HFFc6 (cell line): Measurements from ENCODE around the gene COL23A1. TPM values are rescaled to one million over a fixed set of nuclear protein-coding genes. Genes with fewer than 3 reads are reported as not detected.
"Not testable (repeated sequence)": the region's sequence is repeated elsewhere in the genome, so short reads cannot be mapped to it uniquely, and the experiment has no call there.

Experiments used
- DNase-seq: peaks from one replicate; pipeline ENCODE4 v3.0.0-alpha.2; 2018
- H3K27ac Mint-ChIP-seq: 2 replicates; pipeline ENCODE4 v1.8.0; 2020; ENCODE audit warnings: mild to moderate bottlenecking, mixed read lengths
- H3K27me3 Mint-ChIP-seq: 2 replicates; pipeline ENCODE4 v1.8.0; 2021; ENCODE audit warnings: mild to moderate bottlenecking, moderate library complexity, mixed read lengths; ENCODE audit not compliant: insufficient read depth
- H3K36me3 Mint-ChIP-seq: 2 replicates; pipeline ENCODE4 v1.8.0; 2021; ENCODE audit warnings: low read depth, mixed read lengths
- H3K4me1 Mint-ChIP-seq: 2 replicates; pipeline ENCODE4 v1.8.0; 2020; ENCODE audit warnings: low read depth, mixed read lengths
- H3K4me3 Mint-ChIP-seq: 2 replicates; pipeline ENCODE4 v1.8.0; 2020; ENCODE audit warnings: mild to moderate bottlenecking, moderate library complexity, mixed read lengths
- H3K9me3 Mint-ChIP-seq: 2 replicates; pipeline ENCODE4 v1.8.0; 2020; ENCODE audit warnings: mild to moderate bottlenecking, mixed read lengths
- total RNA-seq, 6 experiments: library from RNA; stranded (reverse); fragmentation: NEBNext Ultra II Directional; extraction: Animal tissue kit (Norgen Biotek cat#: 25700); gene quantifications; 2 replicates in 1 of 6; 3 replicates in 5 of 6; pipeline ENCODE4 v1.2.3, GENCODE V29; 2021
- TF ChIP-seq, protein P1 (sequence below): fragments of 200-600 bp; sonication (generic); IDR thresholded peaks from 2 replicates; pipeline ENCODE4 v1.5.0; 2021; ENCODE audit warnings: antibody characterized with exemption, mild to moderate bottlenecking

COL23A1 gene
- total RNA-seq, 6 experiments from 2014 or later = not detected

DNA sequence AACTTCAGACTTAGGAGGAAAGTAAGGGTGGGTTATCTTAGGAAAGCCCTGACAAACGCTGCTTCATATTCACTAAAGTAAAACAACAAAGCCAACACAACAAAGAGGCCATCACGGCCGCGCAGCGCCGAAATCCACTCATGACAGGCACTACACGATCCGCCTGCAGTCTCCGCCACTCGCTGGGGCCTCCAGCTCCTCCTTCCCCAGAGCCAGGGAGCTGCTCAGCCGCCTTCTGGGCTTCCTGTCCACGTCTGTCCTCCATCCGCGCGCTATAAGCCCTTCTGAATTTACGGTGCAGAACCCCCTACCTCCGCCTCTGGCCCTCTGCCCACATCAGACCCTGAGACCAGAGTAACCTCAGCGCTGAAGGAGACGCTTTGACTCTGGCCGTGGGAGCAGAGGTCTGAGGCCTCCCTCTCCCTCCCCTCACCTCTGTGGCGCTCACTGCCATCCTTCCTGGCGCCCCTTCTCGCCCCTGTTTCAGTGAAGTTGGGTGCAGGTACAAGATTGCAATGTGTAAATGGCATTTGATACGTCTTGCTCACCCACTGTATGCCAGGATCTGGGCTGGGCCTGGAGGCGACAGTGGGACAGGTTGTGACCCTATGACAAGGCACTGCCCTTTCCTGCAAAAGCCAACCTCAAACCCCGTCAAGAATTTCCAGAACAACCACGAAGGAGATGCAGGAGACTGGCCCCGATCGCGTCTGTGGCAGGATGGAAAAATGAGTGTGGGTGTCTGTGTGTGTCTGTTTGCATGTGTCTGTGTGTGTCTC lies 282.7 kb downstream of the COL23A1 start:
- DNase-seq = no peak
- Mint-ChIP-seq H3K9me3 (peaks cover 50% of the 10 kb centered on the region), H3K27ac (no peak overlapping the region), H3K36me3 (0 out of 2 replicates have a peak, but pooled peaks cover 4% of the 10 kb centered on the region), H3K27me3 (peaks cover 2% of the 10 kb centered on the region), H3K4me1 (no peaks in the 10 kb centered on the region), H3K4me3 (no peak overlapping the region)
- TF ChIP-seq, protein P1, sequence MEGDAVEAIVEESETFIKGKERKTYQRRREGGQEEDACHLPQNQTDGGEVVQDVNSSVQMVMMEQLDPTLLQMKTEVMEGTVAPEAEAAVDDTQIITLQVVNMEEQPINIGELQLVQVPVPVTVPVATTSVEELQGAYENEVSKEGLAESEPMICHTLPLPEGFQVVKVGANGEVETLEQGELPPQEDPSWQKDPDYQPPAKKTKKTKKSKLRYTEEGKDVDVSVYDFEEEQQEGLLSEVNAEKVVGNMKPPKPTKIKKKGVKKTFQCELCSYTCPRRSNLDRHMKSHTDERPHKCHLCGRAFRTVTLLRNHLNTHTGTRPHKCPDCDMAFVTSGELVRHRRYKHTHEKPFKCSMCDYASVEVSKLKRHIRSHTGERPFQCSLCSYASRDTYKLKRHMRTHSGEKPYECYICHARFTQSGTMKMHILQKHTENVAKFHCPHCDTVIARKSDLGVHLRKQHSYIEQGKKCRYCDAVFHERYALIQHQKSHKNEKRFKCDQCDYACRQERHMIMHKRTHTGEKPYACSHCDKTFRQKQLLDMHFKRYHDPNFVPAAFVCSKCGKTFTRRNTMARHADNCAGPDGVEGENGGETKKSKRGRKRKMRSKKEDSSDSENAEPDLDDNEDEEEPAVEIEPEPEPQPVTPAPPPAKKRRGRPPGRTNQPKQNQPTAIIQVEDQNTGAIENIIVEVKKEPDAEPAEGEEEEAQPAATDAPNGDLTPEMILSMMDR = no peak

DNA sequence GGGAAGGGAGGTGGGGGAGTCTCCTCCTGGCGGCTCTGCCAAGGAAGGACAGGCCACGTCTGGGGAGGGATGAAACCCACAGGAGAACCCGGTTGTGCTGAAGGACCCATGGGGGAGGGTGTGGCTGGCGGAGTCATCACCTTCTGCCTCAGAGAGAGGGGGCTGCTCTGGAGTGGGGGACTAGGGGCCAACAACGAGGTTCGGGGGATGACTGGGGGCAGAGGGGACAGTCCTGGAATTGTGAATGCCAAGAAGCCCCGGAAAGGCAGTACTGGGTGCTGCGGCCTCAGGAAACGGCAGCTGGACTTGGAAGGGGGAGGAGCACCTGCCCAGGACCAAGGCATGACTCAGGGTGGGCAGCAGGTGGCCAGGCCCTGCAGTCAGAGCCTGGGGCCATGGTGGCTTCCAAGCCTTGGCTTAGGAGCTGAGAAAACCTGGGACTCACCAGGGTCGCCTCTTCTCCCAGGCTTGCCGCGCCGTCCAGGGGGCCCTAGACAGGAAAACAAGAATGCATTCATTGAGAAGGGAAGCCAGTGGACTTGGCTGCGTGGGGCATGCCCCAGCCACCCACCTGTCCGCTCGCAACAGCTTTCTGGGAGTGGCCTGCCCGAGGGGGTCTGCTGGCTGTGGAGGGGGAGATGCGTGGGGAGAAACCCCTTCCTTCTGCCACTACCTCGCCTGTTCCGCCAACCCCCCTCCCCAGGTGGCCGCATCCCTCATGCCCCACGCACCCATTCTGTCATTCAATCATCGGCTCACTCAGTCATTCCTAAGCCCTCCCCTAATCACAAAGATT lies 283.6 kb downstream of the COL23A1 start:
- TF ChIP-seq, protein P1 = no peak
- Mint-ChIP-seq H3K9me3 (peaks cover 51% of the 10 kb centered on the region), H3K4me3 (no peak overlapping the region), H3K27me3 (peaks cover 2% of the 10 kb centered on the region), H3K27ac (no peak overlapping the region), H3K36me3 (0 out of 2 replicates have a peak, but pooled peaks cover 4% of the 10 kb centered on the region), H3K4me1 (no peaks in the 10 kb centered on the region)
- DNase-seq = no peak

DNA sequence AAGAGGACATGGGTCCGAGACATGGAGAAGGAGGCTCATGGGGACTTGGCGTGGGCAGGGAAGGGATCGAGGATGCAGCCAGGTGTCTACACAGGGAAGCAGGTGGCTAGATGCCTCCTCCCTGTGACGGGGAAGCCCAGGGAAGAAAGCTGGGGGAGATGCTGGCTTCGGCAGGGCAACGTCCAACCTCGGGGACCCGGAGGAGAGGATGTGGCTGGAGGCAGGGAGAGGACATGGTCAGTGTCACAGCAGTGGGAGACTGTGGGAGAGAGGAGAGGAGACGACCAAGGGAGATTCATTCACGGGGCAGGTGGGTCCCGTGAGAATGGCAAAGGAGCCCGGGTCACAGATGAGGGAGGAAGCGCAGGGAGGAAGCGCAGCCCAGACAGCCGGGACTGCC lies 284.4 kb downstream of the COL23A1 start:
- peaks cover 8% of the 10 kb centered on the region for H3K36me3 Mint-ChIP-seq
- no peak overlapping the region for H3K27ac Mint-ChIP-seq
- peaks cover 2% of the 10 kb centered on the region for H3K27me3 Mint-ChIP-seq
- H3K9me3 Mint-ChIP-seq = peaks cover 48% of the 10 kb centered on the region
- H3K4me3 Mint-ChIP-seq = no peak overlapping the region
- no peak for DNase-seq
- TF ChIP-seq, protein P1 = no peak
- no peaks in the 10 kb centered on the region for H3K4me1 Mint-ChIP-seq

DNA sequence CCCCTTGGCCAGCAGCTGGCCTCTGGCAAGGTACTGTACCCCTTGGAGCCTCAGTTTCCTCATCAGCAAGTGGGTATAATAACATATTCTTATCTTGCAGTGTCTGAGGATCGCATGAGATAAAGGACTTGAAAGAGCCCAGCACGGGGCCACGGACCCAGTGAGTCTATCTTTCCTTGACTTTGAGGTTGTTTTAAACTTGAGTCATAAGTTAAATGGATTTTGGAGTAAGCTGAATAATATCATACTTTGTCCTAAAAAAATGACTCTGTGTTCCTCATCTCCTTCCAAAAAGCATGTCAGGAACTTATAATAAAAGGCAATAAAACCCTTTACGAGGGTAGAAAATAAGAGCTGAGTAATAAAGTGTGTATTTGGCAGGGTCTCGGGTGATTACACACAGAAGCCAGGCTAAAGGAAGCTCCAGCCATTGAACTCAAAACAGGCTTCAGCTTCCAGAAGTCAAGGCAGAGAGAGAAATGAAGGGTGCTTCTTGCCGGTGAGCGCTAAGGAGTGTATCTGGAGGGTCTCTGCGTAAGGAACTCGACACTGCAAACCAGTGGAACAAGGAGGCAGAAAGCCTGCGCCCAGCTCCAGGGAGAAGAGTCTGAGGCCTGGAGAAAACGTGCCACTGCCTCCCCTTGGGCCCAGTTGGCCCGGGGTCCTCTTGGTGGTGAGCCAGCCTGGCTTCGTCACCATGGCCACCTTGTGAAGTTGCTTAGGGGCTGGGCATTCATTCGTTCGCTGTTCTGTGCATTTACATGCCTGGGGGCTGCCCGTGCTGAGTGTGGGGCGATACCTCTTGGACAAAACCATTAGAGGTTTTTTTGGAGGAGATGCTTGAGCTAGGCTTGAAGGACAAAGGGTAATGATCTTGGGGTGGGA lies 285.2 kb downstream of the COL23A1 start:
- DNase-seq = no peak
- peaks cover 2% of the 10 kb centered on the region for H3K27me3 Mint-ChIP-seq
- no peak overlapping the region for H3K27ac Mint-ChIP-seq

DNA sequence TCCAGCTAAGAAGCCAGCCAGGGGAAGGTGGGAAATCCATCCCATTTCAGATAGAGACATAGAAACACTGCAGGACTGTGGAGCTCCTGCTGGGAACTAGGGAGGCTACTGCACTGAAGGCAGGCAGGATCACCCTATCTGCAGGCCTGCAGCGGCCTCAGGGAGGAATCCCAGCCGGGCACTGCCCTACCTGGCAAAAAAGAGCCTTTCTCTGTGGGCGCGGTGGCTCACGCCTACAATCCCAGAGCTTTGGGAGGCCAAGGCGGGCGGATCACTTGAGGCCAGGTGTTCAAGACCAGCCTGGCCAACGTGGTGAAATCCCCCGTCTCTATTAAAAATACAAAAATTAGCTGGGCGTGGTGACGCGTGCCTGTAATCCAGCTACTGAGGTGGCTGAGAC lies 286.2 kb downstream of the COL23A1 start:
- Mint-ChIP-seq H3K4me1 (no peaks in the 10 kb centered on the region), H3K27ac (no peak overlapping the region), H3K36me3 (peaks cover 9% of the 10 kb centered on the region), H3K27me3 (peaks cover 2% of the 10 kb centered on the region), H3K4me3 (no peak overlapping the region), H3K9me3 (peaks cover 51% of the 10 kb centered on the region)
- DNase-seq = no peak
- TF ChIP-seq, protein P1 = no peak

More for the DNA sequence above, 285.2 kb downstream of the COL23A1 start:
- Mint-ChIP-seq H3K4me1 (no peaks in the 10 kb centered on the region), H3K9me3 (peaks cover 51% of the 10 kb centered on the region), H3K4me3 (no peak overlapping the region), H3K36me3 (peaks cover 9% of the 10 kb centered on the region)
- TF ChIP-seq, protein P1 = no peak

DNA sequence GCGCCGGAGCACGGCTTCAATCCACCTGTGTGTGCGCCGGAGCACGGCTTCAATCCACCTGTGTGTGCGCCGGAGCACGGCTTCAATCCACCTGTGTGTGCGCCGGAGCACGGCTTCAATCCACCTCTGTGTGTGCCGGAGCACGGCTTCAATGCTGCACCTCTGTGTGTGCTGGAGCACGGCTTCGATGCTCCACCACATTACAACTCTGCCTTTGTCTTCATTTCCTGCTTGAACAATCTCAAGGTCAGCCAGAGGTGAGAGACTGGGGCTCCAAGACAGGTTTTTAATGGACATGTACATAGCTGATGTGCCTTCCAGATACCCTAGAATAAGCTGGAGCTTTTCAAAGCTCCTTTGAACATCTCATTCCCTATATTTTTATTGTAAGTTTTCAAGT lies 287.9 kb downstream of the COL23A1 start:
- not testable (repeated sequence) for H3K27me3 Mint-ChIP-seq, H3K4me3 Mint-ChIP-seq, H3K27ac Mint-ChIP-seq, H3K4me1 Mint-ChIP-seq, DNase-seq, H3K36me3 Mint-ChIP-seq
- H3K9me3 Mint-ChIP-seq = peaks cover 45% of the 10 kb centered on the region
